Measurements from ENCODE around the gene DENND11. TPM values are rescaled to one million over a fixed set of nuclear protein-coding genes. Genes with fewer than 3 reads are reported as not detected.

DENND11 gene
- total and polyA plus RNA-seq, 10 of the 15 experiments (the other 5 are each of a cell fraction or from before 2014, with no cell fraction given) = 2.7 to 47.0 (median 26.6) TPM

- no peak for TF ChIP-seq KDM1A (IDR thresholded peaks at IDR 0.05; ENCODE audit: borderline replicate concordance)
- no peak for TF ChIP-seq CHD1 (IDR thresholded peaks at IDR 0.05; ENCODE audit: low read depth, low read length)
- no peak for TF ChIP-seq TCF7 (IDR thresholded peaks at IDR 0.05; ENCODE audit: borderline replicate concordance)
Observed at GRCh38 chr7:141748396-141748795, 46.4 kb upstream of the DENND11 start (continued).

GRCh38 chr7:141744131-141744530 is 42.2 kb upstream of the DENND11 start:
- peaks cover 5% of the 10 kb centered on the region for H3K9me3 ChIP-seq (replicated peaks; ENCODE audit: control insufficient read depth, insufficient read depth, low read length)
- peaks cover 24% of the 10 kb centered on the region for H3K79me2 ChIP-seq (ENCODE audit: control insufficient read depth, insufficient read depth, low read length)
- FAIRE-seq (no peak), DNase-seq (ENCODE audit: low read depth, low spot score) (no peak), ATAC-seq (no peak)
- H3K27ac ChIP-seq (ENCODE audit: control insufficient read depth, insufficient read depth) = no peak overlapping the region
- peaks cover 4% of the 10 kb centered on the region; the same call in 1 of the 2 replicates for H3K4me1 ChIP-seq (ENCODE audit: control insufficient read depth, insufficient read depth, low read length)
- H3K27me3 ChIP-seq (replicated peaks in 1 of 2; ENCODE audit: control insufficient read depth in 2 of 2, insufficient read depth in 2 of 2, low read length in 1 of 2) = no peaks in the 10 kb centered on the region
- ChIA-PET CTCF (interaction anchor here (1.6 kb wide), 1 partner anchor 17 kb away, joined by 4 read pairs; no protein-coding TSS in a partner anchor), RAD21 (ENCODE audit: unreplicated experiment) (no interaction called here), SMC1A (ENCODE audit: uncharacterized antibody, unreplicated experiment) (interaction anchor here (1.4 kb wide), 1 partner anchor 10 kb away, joined by 3 read pairs; no protein-coding TSS in a partner anchor), POLR2A (no interaction called here)
- in situ Hi-C loops (cut with MboI) = no loop called here
- BruUV-seq (replicated peaks) = no TSS peak
- 76% methylated on average over 2 of the region's 2 CpGs for WGBS (ENCODE audit: insufficient coverage, insufficient replicate concordance, low lambda C conversion rate, missing lambda C conversion rate)
- no peak overlapping the region for H2AFZ ChIP-seq (ENCODE audit: control insufficient read depth, low read depth, low read length)
- intact Hi-C loops (cut with micrococcal nuclease; ENCODE audit: unreplicated experiment) = no loop called here
- no peak overlapping the region for H3K9ac ChIP-seq (ENCODE audit: control insufficient read depth, insufficient read depth, low read length)
- H3K4me2 ChIP-seq (ENCODE audit: control insufficient read depth, insufficient read depth) = no peak overlapping the region
- TF ChIP-seq MYC (IDR thresholded peaks at IDR 0.05; ENCODE audit: insufficient read depth, insufficient read length, insufficient replicate concordance, low read length, severe bottlenecking) (no peak), ZNF592 (IDR thresholded peaks at IDR 0.05) (no peak), ZZZ3 (IDR thresholded peaks at IDR 0.05; ENCODE audit: control insufficient read depth, insufficient read length, low read depth) (no peak)
- TF ChIP-seq, protein P1, sequence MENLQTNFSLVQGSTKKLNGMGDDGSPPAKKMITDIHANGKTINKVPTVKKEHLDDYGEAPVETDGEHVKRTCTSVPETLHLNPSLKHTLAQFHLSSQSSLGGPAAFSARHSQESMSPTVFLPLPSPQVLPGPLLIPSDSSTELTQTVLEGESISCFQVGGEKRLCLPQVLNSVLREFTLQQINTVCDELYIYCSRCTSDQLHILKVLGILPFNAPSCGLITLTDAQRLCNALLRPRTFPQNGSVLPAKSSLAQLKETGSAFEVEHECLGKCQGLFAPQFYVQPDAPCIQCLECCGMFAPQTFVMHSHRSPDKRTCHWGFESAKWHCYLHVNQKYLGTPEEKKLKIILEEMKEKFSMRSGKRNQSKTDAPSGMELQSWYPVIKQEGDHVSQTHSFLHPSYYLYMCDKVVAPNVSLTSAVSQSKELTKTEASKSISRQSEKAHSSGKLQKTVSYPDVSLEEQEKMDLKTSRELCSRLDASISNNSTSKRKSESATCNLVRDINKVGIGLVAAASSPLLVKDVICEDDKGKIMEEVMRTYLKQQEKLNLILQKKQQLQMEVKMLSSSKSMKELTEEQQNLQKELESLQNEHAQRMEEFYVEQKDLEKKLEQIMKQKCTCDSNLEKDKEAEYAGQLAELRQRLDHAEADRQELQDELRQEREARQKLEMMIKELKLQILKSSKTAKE (IDR thresholded peaks at IDR 0.05; ENCODE audit: low read depth, poor library complexity, severe bottlenecking) = no peak
- TF ChIP-seq, protein P2, sequence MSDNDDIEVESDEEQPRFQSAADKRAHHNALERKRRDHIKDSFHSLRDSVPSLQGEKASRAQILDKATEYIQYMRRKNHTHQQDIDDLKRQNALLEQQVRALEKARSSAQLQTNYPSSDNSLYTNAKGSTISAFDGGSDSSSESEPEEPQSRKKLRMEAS (IDR thresholded peaks at IDR 0.05; ENCODE audit: low read depth, low read length) = no peak
- H3K36me3 ChIP-seq (ENCODE audit: control insufficient read depth in 2 of 2, insufficient read depth in 2 of 2, low read length in 1 of 2) = peaks cover 2 to 34% of the 10 kb centered on the region in 2 experiments
- no peaks in the 10 kb centered on the region for H4K20me1 ChIP-seq (ENCODE audit: control insufficient read depth, insufficient read depth)
- no peak overlapping the region for H3K4me3 ChIP-seq
